GM20431 (cell line): ENCODE measurements around the gene PPP1R36.
"Not testable (repeated sequence)": the region's sequence is repeated elsewhere in the genome, so short reads cannot be mapped to it uniquely, and the experiment has no call there.

ENCODE experiments used
- in situ Hi-C: fragments of 300-500 bp; cut with MseI, MboI; formaldehyde crosslinking; loops from one replicate; pipeline ENCODE4 v1.15.0; 2020; ENCODE audit warnings: low sequenced_read_pairs; ENCODE audit not compliant: unreplicated experiment

PPP1R36 gene

DNA sequence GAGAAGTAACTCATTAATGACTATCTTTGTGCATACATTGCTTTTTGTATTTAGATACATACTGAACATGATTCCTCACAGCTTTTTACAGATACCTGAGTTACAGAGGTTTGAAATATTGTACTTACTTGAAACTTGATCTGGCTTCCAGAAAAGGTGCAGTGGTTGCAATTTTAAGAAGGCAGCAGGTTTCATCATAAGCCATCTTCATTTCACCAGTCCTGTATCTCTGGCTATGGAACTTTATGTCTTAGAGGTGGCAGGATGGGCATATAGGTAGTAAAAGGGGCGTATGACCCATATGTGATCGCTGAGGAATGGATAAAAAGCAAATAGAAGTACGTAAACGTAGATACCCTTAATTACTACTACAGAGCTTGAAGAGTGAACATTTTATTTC, 31.5 kb upstream of the PPP1R36 start:
- in situ Hi-C loops = no loop called here

DNA sequence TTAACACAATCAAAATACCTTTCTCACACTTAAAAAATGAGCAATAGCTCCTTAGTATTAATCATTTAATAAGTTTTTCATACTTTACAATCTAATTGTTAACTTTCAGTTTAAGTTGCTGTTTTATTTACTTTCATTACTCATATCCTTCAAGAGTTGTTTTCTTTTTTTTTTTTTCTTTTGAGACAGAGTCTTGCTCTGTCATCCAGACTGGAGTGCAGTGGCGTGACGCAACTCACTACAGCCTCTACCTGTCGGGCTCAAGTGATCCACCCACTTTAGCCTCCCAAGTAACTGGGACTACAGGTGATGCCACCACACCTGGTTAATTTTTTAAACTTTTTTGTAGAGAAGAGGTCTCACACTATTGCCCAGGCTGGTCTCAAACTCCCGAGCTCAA, 29.1 kb upstream of the PPP1R36 start:
- in situ Hi-C loops = no loop called here

DNA sequence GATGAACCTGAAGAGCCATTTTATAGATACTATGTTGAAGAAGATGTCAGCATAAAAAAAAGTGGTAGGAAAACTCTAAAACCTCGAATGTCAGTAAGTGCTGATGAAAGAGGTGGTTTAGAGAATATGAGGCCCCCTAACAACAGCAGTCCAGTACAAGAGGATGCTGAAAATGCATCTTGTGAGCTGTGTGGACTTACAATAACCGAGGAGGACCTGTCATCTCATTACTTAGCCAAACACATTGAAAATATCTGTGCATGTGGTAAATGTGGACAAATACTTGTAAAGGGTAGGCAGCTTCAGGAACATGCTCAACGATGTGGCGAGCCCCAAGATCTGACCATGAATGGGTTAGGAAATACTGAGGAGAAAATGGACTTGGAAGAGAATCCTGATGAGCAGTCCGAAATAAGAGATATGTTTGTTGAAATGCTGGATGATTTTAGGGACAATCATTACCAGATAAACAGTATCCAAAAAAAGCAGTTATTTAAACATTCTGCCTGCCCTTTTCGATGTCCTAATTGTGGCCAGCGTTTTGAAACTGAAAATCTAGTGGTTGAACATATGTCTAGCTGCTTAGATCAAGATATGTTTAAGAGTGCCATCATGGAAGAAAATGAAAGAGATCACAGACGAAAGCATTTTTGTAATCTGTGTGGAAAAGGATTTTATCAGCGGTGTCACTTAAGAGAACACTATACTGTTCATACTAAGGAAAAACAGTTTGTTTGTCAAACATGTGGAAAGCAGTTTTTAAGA, 27.0 kb upstream of the PPP1R36 start:
- in situ Hi-C loops = no loop called here

DNA sequence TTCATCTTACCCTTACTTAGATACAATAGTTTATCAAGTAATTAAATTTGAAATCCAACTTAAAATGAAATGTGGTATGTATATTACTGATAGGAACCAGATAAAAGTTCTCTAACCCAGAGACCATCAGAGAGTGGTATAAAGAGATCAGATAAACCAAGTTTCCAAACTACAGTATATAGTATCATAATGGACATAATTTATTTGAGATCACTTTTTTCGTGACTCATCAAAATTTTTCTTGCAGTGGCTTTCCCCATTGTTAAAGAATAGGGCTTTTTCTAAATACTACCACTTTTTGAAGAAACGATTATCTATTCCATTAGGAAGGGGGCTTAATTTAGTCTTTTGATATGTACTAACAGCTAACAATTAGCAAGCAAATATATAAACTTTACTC, 24.4 kb upstream of the PPP1R36 start:
- in situ Hi-C loops = no loop called here

DNA sequence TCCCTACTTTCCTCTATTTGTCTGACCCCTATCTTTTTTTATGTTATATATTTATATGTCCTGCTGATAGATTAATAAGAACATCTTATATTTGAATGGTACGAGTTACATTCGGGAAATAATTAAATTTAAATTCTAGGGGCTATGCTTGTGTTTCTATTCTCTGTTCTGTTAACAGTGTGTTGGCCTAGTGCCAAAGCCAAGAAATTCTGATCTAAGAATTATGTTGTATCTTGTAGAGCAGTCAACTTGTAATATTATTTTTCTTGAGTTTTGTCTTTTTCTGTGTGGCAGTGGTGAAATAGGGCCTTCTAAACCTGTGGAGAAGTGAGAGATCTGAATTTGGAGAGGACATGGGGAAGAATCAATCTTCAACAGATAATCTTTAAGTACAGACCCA, 18.2 kb upstream of the PPP1R36 start:
- in situ Hi-C loops = no loop called here

DNA sequence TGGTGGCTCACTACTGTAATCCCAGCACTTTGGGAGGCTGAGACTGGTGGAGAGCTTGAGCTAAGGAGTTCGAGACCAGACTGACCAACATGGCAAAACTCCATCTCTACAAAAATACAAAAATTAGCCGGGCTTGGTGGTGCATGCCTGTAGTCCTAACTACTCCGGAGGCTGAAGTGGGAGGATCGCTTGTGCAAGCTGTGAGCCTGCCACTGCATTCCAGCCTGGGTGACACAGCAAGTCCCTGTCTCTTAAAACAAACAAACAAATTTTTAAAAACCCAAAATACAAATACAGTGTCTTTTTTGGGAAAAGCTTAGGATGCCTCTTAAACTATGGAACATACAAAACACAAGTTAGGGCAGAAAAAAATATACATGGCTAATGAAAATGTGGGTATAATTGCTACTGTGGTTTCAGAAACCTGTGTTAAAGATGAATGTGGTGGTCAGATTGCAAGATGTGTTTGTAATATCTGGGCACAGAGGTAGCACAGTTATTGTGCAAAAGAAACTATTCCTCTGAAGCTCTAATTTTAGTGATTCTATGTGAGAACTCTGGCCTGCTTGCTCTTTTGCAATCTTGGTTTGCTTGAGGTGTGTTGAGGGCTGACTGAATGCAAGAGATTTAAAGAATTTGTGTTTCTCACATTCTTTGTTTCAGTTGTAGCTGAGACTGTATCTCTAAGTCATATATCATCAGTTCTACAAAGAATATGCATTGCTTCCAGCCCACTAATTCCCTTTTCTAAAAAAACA, 13.1 kb upstream of the PPP1R36 start:
- in situ Hi-C loops = no loop called here

DNA sequence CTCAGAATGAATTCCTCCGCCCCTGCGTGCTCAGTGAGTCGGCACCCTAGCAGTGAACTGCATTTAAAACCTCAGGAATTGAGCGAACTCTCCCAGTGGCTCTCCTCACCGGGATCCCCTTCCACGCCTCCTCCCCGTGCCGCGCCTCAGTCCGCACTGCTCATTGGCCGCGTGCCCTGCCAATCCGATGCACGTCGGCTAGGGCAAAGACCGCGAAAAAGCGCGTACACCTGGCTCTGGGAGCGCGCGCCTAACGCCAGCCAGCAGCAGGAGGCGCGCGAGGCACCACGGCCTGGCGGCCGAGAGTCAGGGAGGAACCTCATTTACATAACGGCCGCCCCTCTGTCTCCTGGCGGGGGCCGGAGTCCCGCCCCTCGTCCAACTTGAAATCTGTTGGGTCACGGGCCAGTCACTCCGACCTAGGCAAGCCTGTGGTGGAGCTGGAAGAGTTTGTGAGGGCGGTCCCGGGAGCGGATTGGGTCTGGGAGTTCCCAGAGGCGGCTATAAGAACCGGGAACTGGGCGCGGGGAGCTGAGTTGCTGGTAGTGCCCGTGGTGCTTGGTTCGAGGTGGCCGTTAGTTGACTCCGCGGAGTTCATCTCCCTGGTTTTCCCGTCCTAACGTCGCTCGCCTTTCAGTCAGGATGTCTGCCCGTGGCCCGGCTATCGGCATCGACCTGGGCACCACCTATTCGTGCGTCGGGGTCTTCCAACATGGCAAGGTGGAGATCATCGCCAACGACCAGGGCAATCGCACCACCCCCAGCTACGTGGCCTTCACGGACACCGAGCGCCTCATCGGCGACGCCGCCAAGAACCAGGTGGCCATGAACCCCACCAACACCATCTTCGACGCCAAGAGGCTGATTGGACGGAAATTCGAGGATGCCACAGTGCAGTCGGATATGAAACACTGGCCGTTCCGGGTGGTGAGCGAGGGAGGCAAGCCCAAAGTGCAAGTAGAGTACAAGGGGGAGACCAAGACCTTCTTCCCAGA, 9.3 kb upstream of the PPP1R36 start, which contains the start of gene HSPA2:
HSPA2 (plus strand) TSS at position 534 of the 995 bp plus-strand sequence; CDS start at position 643, 109 bp downstream.
- in situ Hi-C loops = no loop called here

DNA sequence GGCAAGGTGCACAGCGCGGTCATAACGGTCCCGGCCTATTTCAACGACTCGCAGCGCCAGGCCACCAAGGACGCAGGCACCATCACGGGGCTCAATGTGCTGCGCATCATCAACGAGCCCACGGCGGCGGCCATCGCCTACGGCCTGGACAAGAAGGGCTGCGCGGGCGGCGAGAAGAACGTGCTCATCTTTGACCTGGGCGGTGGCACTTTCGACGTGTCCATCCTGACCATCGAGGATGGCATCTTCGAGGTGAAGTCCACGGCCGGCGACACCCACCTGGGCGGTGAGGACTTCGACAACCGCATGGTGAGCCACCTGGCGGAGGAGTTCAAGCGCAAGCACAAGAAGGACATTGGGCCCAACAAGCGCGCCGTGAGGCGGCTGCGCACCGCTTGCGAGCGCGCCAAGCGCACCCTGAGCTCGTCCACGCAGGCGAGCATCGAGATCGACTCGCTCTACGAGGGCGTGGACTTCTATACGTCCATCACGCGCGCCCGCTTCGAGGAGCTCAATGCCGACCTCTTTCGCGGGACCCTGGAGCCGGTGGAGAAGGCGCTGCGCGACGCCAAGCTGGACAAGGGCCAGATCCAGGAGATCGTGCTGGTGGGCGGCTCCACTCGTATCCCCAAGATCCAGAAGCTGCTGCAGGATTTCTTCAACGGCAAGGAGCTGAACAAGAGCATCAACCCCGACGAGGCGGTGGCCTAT, 8.3 kb upstream of the PPP1R36 start:
- in situ Hi-C loops = no loop called here

DNA sequence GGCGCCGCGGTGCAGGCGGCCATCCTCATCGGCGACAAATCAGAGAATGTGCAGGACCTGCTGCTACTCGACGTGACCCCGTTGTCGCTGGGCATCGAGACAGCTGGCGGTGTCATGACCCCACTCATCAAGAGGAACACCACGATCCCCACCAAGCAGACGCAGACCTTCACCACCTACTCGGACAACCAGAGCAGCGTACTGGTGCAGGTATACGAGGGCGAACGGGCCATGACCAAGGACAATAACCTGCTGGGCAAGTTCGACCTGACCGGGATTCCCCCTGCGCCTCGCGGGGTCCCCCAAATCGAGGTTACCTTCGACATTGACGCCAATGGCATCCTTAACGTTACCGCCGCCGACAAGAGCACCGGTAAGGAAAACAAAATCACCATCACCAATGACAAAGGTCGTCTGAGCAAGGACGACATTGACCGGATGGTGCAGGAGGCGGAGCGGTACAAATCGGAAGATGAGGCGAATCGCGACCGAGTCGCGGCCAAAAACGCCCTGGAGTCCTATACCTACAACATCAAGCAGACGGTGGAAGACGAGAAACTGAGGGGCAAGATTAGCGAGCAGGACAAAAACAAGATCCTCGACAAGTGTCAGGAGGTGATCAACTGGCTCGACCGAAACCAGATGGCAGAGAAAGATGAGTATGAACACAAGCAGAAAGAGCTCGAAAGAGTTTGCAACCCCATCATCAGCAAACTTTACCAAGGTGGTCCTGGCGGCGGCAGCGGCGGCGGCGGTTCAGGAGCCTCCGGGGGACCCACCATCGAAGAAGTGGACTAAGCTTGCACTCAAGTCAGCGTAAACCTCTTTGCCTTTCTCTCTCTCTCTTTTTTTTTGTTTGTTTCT, 7.6 kb upstream of the PPP1R36 start:
- in situ Hi-C loops = no loop called here

DNA sequence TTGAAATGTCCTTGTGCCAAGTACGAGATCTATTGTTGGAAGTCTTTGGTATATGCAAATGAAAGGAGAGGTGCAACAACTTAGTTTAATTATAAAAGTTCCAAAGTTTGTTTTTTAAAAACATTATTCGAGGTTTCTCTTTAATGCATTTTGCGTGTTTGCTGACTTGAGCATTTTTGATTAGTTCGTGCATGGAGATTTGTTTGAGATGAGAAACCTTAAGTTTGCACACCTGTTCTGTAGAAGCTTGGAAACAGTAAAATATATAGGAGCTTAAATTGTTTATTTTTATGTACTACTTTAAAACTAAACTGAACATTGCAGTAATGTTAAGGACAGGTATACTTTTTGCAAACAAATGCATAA, 6.9 kb upstream of the PPP1R36 start:
- in situ Hi-C loops = no loop called here

DNA sequence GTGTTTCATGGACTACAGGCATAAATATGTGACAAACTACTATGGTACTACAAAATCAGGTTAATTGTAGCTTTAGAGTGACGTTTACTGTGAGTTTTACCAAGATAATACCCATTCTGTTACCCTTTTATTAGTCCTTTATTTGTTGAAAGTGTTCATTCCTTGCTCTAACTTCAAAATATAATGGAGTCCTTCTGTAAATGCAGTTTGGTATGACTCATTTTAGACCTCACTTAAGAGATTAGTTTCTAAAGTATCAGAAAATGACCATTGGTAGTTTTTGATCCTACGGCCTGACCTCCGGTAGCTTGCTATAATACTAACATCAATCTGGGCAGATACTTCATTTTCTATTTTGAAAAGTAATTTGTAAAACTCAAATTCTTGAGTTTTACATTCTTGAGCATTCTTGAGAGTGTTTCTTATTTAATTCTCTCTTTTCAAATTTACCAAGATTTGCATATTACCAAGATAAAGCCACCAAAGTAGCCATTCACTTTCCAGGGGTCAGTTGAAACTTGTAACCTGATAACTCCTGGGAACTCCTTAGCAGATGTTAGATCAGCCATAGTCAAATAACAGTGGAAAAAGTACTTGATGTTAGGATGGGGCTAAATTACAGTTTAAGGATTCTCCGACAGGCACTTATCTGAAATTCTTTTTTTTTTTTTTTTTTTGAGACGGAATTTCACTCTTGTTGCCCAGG, 5.0 kb upstream of the PPP1R36 start:
- in situ Hi-C loops = no loop called here

DNA sequence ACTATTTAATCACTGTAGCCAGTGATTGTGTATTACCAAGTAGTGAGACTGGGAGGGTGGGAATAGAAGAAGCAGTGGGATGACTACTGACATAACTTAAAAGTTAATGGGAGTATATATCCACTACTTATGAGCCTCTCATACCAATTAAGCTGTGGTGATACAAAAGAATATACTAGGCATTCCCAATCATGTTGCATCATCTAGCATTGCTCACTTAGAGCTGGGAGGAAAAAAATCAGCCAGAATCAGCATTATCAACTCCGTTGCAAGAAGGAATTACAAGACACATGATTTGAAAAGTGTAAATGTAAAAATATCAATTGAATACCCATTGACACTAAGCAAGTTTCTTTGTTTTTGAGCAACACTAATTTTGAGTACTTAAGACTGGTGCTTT, 745 bp upstream of the PPP1R36 start:
- in situ Hi-C loops = no loop called here

DNA sequence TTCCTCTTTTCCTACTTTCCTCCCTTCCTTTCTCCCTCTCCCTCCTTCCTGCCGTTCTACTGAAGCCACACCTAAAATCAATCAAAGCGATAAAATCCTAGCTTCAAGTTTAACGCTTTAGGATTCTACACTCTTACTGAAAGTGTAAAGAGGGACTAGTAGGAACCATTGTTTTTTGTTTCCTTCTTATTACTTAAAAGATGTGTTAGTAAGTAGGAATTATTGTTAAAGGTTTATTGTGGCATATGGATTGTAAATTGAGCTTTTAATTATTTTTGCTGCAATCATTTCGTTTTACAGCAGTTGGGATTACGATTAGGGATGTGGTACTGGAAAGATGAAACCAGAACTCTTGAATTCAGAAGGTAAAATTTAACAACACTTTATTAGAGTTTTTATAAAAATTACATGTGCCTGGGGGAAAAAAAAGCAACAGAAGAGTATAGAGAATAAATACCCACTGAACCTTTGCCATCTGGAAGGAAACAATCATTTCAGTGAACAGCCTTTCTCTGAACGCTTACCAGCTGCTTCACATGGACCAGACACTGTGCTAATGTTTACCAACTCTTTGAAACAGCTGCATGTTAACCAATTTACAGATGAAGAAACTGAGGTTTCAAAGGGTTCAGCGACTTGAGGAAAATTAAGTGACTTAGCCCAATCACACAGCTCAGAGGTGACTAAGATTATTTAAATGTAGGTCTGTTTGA, 1.0 kb downstream of the PPP1R36 start:
- in situ Hi-C loops = no loop called here

DNA sequence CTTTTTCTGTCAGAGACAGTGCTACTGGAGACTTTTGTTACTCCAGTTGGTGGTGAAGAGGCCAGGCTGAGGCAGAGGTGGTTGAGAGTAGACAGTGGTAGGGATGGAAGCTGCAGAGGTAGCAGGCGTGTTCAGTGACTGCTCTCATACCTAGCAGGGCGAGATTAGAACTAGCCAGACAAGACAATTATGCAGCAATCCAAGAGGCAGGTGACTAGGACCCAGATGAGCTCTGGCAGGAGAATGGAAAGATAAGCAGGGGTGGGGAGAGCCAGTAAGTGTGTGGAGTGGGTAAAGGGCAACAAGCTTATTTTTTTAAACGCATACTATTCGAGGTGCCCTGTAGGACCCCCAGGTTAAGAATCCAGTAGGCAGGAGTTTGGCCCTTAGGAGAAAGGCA, 4.8 kb downstream of the PPP1R36 start:
- in situ Hi-C loops = no loop called here

DNA sequence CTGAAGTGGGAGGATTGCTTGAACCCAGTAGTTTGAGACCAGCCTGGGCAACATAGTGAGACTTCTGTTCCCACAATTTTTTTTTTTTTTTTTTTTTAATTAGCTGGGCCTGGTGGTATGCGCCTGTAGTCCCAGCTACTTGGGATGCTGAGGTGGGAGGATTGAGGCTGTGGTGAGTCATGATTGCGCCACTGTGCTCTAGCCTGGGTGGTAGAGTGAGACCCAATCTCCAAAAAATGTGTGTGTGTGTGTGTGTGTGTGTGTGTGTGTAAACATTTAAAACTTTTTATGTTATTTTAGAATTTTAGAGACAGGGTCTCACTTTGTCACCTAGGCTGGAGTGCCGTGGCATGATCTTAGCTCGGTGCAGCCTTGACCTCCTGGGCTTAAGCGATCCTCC, 6.8 kb downstream of the PPP1R36 start:
- in situ Hi-C loops = no loop called here

DNA sequence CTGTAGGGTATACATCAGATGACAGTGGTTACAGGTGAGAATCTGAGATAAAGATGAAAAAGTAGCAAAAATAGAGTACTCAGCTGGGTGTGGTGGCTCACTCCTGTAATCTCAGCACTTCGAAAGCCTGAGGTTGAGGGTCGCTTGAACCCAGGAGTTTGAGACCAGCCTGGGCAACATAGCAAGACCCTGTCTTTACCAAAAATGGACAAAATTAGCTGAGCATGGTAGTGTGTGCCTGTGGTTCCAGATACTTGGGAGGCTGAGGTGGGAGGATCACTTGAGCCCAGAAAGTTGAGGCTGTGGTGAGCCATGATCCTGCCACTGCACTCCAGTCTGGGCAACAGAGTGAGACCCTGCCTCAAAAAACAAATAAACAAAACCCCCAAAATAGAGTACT, 8.5 kb downstream of the PPP1R36 start:
- in situ Hi-C loops = not testable (repeated sequence)

DNA sequence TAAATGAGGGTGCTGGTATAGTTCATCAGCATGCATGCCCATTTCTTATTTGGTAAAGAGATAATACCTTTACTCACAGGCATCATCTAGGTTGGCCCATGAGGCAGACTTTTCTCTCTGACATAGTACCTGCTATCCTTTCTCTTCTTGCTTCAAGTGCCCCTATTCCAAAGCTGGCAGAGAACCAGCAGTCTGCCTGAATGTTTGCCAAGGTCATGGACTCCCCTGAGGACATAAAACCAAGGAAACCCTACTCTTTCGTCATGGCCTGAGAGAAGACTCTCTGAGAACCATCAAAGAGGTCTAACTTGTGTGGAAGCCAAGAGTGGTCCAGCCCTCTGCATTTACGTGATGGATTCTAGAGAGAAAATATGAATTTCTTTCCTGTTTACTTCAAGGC, 11.9 kb downstream of the PPP1R36 start:
- in situ Hi-C loops = no loop called here

DNA sequence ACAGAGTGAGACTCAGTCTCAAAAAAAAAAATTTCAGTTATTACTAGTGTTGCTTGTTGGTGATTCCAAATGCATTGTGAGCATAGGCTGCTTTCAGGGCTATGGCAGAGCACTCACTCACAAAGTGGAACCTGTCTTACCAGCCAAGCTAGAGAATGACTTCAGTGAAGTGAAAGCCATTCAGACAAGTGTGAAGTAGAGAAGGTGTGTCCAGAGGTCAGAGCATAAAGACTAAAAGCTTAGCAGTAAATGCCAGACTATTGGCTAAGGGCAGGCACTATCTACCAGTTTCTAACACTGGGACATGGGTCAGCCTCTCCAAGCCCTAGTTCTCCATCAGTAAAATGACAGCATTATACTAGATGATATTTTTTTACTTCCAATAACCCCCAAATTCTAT, 12.7 kb downstream of the PPP1R36 start:
- in situ Hi-C loops = no loop called here
